Bronchial epithelial cell (primary cell): ENCODE results near the gene TINAGL1. TPM values are rescaled to one million over a fixed set of nuclear protein-coding genes. Genes with fewer than 3 reads are reported as not detected.

Experiments used
- DNase-seq: peaks from one replicate; pipeline ENCODE4 v3.0.0-alpha.2; 2010; ENCODE audit warnings: low read depth
- FAIRE-seq: peaks from 2 replicates; lab custom pipeline; 2011; peaks lifted over from hg19 to GRCh38; lab: Jason Lieb, UNC
- H3K27me3 ChIP-seq: 2 replicates; pipeline ENCODE4 v1.5.1; 2011; ENCODE audit warnings: low read length; ENCODE audit not compliant: control insufficient read depth, insufficient read depth
- H3K36me3 ChIP-seq: 2 replicates; pipeline ENCODE4 v1.5.1; 2011; ENCODE audit warnings: low read length; ENCODE audit not compliant: control insufficient read depth, insufficient read depth
- H3K4me3 ChIP-seq: 2 replicates; pipeline ENCODE4 v1.5.1; 2011; ENCODE audit warnings: mild to moderate bottlenecking, low read depth, low read length, control low read depth
- CTCF ChIP-seq: IDR thresholded peaks from 2 replicates; pipeline ENCODE4 v1.5.1; 2011; ENCODE audit warnings: mild to moderate bottlenecking, moderate library complexity, low read length, control low read depth, inconsistent platforms; ENCODE audit not compliant: insufficient read depth, severe bottlenecking
- total RNA-seq: library from RNA; depleted of rRNA; stranded (reverse); fragments of >200 nt; gene quantifications from 2 replicates; pipeline ENCODE4 v1.2.1, GENCODE V29; 2014

TINAGL1 gene
- total RNA-seq, 1 donor from 2014 or later, result 154 TPM

- Histone ChIP-seq H3K36me3 (peaks cover 6% of the 10 kb centered on the region), H3K27me3 (no peaks in the 10 kb centered on the region), H3K4me3 (no peak overlapping the region)
- DNase-seq, result no peak
- FAIRE-seq, result peak; percentile 76
- no peak for TF ChIP-seq CTCF
Measured at GRCh38 chr1:31624731-31625514, 48.6 kb downstream of the TINAGL1 start.

- peaks cover 13% of the 10 kb centered on the region for H3K36me3 ChIP-seq
- no peak overlapping the region for H3K4me3 ChIP-seq
- no peak for TF ChIP-seq CTCF
- no peaks in the 10 kb centered on the region for H3K27me3 ChIP-seq
- DNase-seq, result peak; percentile 45
- no peak for FAIRE-seq
Measured at GRCh38 chr1:31625561-31626222, 49.4 kb downstream of the TINAGL1 start.

- Histone ChIP-seq H3K27me3 (no peaks in the 10 kb centered on the region), H3K36me3 (peaks cover 15% of the 10 kb centered on the region), H3K4me3 (no peak overlapping the region)
- peak; percentile 58 for FAIRE-seq
- no peak for DNase-seq
- TF ChIP-seq CTCF, result no peak
Measured at GRCh38 chr1:31626223-31627207, 50.2 kb downstream of the TINAGL1 start.

- Histone ChIP-seq H3K27me3 (no peaks in the 10 kb centered on the region), H3K4me3 (no peak overlapping the region), H3K36me3 (peaks cover 23% of the 10 kb centered on the region)
- no peak for DNase-seq
- TF ChIP-seq CTCF, result no peak
- no peak for FAIRE-seq
Measured at GRCh38 chr1:31627301-31627929, 51.1 kb downstream of the TINAGL1 start.

GRCh38 chr1:31627930-31628559 lies 51.7 kb downstream of the TINAGL1 start:
- FAIRE-seq (peak; percentile 13), DNase-seq (no peak)
- TF ChIP-seq CTCF, result no peak
- Histone ChIP-seq H3K27me3 (no peaks in the 10 kb centered on the region), H3K36me3 (peaks cover 28% of the 10 kb centered on the region), H3K4me3 (no peak overlapping the region)
